Kidney (tissue), 14 donors: ENCODE results near the gene HIF3A. TPM values are rescaled to one million over a fixed set of nuclear protein-coding genes. Genes with fewer than 3 reads are reported as not detected.

Source experiments
- DNase-seq, 5 donors: peaks; one replicate each; pipeline ENCODE4 v3.0.0-alpha.2; 2013 to 2020
- FAIRE-seq: peaks from 2 replicates; lab custom pipeline; 2012; peaks lifted over from hg19 to GRCh38; lab: Jason Lieb, UNC
- H3K27ac ChIP-seq, 2 donors: one replicate each; pipeline ENCODE4 v1.7.0; 2013; ENCODE audit warnings: low read depth in 2 of 2, low read length in 2 of 2, inconsistent platforms in 1 of 2
- H3K27me3 ChIP-seq: one replicate; pipeline ENCODE4 v1.7.1; 2013; ENCODE audit warnings: low read length, inconsistent platforms; ENCODE audit not compliant: control insufficient read depth, insufficient read depth
- H3K36me3 ChIP-seq, 3 donors: one replicate each; pipeline versions ENCODE4 v1.7.0 to v1.7.1; 2013; ENCODE audit warnings: low read length in 3 of 3, control low read depth in 1 of 3, inconsistent platforms in 1 of 3; ENCODE audit not compliant: insufficient read depth in 3 of 3, control insufficient read depth in 2 of 3
- H3K4me1 ChIP-seq, 3 donors: one replicate each; pipeline versions ENCODE4 v1.7.0 to v1.7.1; 2013; ENCODE audit warnings: low read length in 3 of 3, inconsistent platforms in 1 of 3, low read depth in 1 of 3; ENCODE audit not compliant: control insufficient read depth in 2 of 3, insufficient read depth in 2 of 3
- H3K4me3 ChIP-seq, 3 donors: one replicate each; pipeline versions ENCODE4 v1.7.0 to v1.8.1; 2013; ENCODE audit warnings: low read length in 3 of 3, control low read depth in 1 of 3, inconsistent platforms in 1 of 3
- H3K9ac ChIP-seq, 3 donors: one replicate each; pipeline versions ENCODE4 v1.7.0 to v1.7.1; 2013; ENCODE audit warnings: low read length in 3 of 3, control low read depth in 1 of 3, inconsistent platforms in 1 of 3
- H3K9me3 ChIP-seq, 3 donors: one replicate each; pipeline versions ENCODE4 v1.7.0 to v1.7.1; 2013; ENCODE audit warnings: low read length in 3 of 3, control low read depth in 1 of 3, inconsistent platforms in 1 of 3; ENCODE audit not compliant: control insufficient read depth in 2 of 3, insufficient read depth in 1 of 3
- CTCF ChIP-seq: IDR thresholded peaks from 3 replicates; pipeline ENCODE4 v1.5.1; 2012; ENCODE audit warnings: mild to moderate bottlenecking, moderate library complexity, borderline replicate concordance; ENCODE audit not compliant: insufficient read depth; ENCODE audit errors: extremely low read depth
- intact Hi-C: fragments of 100-400 bp; cut with DNase I; formaldehyde crosslinking; loops from one replicate; pipeline ENCODE4 v1.11.1; 2022
- polyA plus RNA-seq: library from polyadenylated mRNA; stranded (reverse); fragments of 350-450 nt; fragmentation: Illumina TruSeq; extraction: RNeasy Lipid Tissue Mini Kit (QIAGEN cat#74804); gene quantifications from one replicate; pipeline ENCODE4 v1.2.3, GENCODE V29; 2014; ENCODE audit warnings: low read depth, low replicate concordance; ENCODE audit not compliant: insufficient read depth
- total RNA-seq: library from RNA; stranded (reverse); fragmentation: NEBNext Ultra II Directional; extraction: Animal tissue kit (Norgen Biotek cat#: 25700); gene quantifications from one replicate; pipeline ENCODE4 v1.2.1, GENCODE V29; 2021
- donor health status: control.
- donor health status: control.
- donor health status: control.
- donor health status: control.
- donor health status: control.
- donor health status: DM: yes; HTN: yes; CAD: no.
- donor health status: Normal renal cell carcinoma (clear cell type).

Gene HIF3A
- total and polyA plus RNA-seq, 2 donors from 2014 or later, result 3.3 to 40.4 TPM

GRCh38 chr19:46298479-46299003 lies 1.7 kb downstream of the HIF3A start:
- intact Hi-C loops, result no loop called here
- no peak for FAIRE-seq

GRCh38 chr19:46299004-46299509 lies 2.2 kb downstream of the HIF3A start:
- Histone ChIP-seq H3K9ac (peak overlapping the region in 1 of 3 donors; percentile 75), H3K27me3 (no peaks in the 10 kb centered on the region), H3K4me1 (peaks cover 7 to 29% (median 14%) of the 10 kb centered on the region in 3 donors), H3K36me3 (no peaks in the 10 kb centered on the region), H3K9me3 (no peaks in the 10 kb centered on the region), H3K27ac (peak overlapping the region; percentile 60 to 68), H3K4me3 (peak overlapping the region in 2 of 3 donors; percentile 38 to 56)
- FAIRE-seq (peak; percentile 76), DNase-seq (peak; percentile 92 to 99 (median 96))
- no peak for TF ChIP-seq CTCF
- intact Hi-C loops, result no loop called here

More at GRCh38 chr19:46298479-46299003, 1.7 kb downstream of the HIF3A start:
- Histone ChIP-seq H3K9ac (peak overlapping the region in 2 of 3 donors; percentile 8 to 58), H3K9me3 (no peaks in the 10 kb centered on the region), H3K27me3 (no peaks in the 10 kb centered on the region), H3K27ac (peak overlapping the region; percentile 60 to 68), H3K4me3 (peak overlapping the region; percentile 4 to 56 (median 48)), H3K4me1 (peaks cover 7 to 29% (median 14%) of the 10 kb centered on the region in 3 donors), H3K36me3 (no peaks in the 10 kb centered on the region)
- no peak for TF ChIP-seq CTCF
- DNase-seq, result no peak

- H3K4me3 ChIP-seq, result peak overlapping the region in 2 of 3 donors; percentile 38 to 56
- no peaks in the 10 kb centered on the region for H3K9me3 ChIP-seq
- H3K36me3 ChIP-seq, result no peaks in the 10 kb centered on the region
- TF ChIP-seq CTCF, result no peak
- peak overlapping the region; percentile 47 to 75 for H3K27ac ChIP-seq
- H3K27me3 ChIP-seq, result no peaks in the 10 kb centered on the region
- intact Hi-C loops, result no loop called here
- H3K4me1 ChIP-seq, result peaks cover 7 to 29% (median 14%) of the 10 kb centered on the region in 3 donors
- FAIRE-seq, result no peak
- no peak for DNase-seq
- H3K9ac ChIP-seq, result peak overlapping the region in 1 of 3 donors; percentile 75
These were observed 2.9 kb downstream of the HIF3A start for GRCh38 chr19:46299695-46300094.
